Non-pigmented ciliary epithelial cell (primary cell): ENCODE results near the gene SMCO1.
"Not testable (repeated sequence)": the region's sequence is repeated elsewhere in the genome, so short reads cannot be mapped to it uniquely, and the experiment has no call there.

Experiments
- DNase-seq: peaks from one replicate; pipeline ENCODE4 v3.0.0-alpha.2; 2010; ENCODE audit warnings: low read depth

The SMCO1 gene

DNA sequence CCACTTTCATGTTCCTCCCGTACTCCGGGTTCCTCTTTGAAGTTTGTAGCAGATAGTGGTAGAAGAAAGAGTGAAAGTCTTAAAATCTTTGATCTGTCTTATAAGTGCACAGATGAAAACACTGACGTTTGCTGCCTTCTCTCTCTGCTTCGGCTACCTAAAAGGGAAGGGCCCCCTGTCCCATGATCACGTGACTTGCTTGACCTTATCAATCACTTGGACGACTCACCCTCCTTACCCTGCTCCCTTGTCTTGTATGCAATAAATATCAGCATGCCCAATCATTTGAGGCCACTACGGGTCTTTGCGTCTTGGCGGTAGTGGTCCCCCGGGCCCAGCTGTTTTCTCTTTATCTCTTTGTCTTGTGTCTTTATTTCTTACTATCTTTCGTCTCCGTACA, 6.1 kb upstream of the SMCO1 start:
- DNase-seq = not testable (repeated sequence)

DNA sequence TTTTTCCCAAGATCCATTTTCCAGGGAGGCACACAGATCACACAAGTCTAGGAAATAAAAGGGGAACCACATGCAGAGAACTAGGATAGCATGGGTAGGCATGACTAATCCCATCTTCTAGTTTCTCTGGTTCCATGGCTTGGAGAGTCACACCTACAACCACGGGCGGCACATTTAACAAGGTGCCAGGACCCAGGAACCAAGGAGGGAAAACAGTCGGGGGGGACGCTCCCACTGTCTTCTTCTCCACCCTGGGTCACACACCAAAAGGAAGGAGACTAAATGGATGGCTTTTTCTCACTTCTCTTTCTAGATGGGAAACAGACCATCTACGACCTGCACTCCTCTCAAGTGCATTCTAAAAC, 4.6 kb upstream of the SMCO1 start:
- no peak for DNase-seq

DNA sequence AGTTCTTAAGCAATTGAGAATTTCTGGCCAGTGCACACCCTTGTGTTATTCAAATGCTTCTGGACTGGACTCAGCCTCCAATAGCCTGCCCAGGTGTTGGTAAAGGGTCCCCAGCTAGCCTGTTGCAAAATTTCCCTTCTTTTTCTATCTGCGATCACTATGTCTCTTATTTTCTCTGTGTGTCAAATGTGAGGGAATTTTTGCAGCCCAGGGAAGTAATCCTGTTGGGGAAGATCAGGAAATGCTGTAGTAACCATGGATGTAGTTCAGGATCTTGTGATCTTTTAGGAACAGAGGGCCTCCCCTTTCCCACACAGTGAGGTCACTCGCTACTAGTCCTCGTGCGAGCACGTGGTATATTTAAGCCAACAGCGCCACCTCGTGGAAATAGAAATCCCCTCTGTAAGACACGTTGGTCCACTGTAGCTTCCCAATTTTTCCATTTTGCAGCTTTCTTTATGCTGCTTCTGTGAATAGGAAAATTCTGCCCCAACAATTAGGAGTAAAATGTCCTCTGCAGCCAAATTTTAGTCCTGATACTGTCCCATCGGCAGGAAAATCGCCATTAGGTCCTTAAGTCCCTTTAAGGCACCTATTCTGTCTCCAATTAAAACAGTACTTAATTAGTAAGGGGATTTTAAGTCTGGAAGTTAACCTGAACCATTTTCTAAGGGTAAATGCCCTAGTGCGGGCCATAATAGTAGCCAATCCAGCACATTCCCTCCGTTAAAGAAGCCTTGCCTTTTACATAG, 4.0 kb upstream of the SMCO1 start:
- no peak for DNase-seq

DNA sequence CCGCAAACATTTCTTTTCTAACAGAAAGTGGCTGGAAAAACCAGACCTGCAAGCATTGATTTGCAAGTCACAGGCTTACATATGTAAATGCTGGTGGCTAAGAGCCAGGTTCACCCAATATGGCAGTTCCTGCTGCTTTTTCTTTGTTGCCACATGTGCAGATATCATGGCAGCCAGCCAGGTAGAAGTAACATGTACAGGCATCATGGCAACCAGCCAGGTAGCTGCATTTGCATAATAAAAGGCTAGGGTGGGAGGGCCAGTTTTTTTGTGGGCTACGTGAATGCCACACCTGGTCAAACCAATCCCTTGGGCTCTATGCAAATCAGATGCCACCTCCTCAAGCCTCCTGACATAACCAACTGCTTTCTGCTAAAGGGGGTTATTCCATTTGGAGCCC, 2.8 kb upstream of the SMCO1 start:
- DNase-seq = no peak

DNA sequence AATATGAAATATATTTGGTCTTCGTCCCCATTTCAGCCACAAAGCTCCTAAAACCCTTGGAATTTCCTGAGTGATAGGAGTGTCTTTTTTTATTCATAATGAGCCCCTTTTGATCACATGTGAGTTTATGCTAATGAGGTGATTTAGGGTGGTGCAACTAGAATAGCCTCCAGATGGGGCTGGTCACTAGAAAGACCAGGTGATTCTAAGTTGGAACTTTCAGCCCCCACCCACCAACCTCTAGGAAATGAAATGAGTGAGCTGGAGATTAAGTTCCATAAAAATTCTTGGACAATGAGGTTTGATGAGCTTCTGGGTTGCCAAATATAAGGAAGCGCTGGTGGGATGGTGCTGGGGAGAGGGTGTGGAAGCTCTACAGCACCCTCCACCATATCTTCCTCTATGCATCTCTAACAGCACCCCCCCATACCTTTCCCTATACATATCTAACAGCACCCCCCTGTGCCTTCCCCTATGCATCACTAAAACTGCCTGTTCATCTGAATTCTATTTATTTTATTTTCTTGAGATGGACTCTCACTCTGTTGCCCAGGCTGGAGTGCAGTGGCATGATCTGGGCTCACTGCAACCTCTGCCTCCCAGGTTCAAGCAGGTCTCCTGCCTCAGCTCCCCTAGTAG, 2.1 kb upstream of the SMCO1 start:
- DNase-seq = no peak

DNA sequence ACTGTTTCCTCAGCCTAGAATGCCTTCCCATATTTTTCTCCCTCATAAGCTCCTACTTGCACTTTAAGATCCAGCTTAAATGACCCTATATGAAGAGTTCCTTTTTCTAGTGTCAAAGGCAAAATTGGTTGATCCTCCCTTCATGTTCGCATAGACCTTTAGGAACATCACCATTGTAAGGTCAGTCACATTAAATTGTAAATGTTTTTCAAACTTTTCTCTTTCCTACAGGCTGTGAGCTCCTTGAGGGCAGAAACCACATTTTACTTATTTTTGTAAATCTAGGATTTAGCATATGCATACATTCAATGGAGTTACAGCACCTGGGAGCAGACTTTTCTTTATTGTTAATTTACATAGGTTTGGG, 813 bp downstream of the SMCO1 start:
- no peak for DNase-seq

DNA sequence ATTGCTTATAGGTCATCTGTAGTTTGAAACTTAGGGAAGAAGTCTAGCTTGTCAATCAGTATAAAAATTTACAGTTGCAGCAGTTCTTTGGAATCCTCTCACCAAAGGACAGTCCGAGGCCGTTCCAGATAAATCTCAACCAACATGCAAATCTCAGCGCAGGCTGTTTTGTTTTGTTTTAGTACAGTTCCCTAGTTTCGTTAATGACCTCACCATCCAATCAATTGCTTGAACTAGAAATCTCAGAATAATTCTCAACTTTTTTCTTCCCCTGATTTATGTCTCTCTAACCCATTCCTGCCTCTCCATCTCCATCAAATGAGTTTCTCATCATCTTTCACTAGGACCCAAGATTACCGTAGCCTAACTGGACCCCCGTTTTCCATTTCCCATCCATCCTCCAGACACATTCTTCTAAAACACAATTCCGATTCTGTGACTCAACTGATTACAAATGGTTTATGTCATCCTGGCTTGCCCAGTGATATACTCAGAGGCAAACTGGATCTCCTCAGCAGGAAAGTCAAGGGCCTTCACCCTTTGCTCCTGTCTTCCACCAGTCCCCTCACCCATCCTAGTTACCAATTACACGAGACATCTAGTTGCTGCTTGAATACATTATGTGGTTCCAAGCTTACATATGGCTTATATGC, 1.3 kb downstream of the SMCO1 start:
- DNase-seq = no peak

DNA sequence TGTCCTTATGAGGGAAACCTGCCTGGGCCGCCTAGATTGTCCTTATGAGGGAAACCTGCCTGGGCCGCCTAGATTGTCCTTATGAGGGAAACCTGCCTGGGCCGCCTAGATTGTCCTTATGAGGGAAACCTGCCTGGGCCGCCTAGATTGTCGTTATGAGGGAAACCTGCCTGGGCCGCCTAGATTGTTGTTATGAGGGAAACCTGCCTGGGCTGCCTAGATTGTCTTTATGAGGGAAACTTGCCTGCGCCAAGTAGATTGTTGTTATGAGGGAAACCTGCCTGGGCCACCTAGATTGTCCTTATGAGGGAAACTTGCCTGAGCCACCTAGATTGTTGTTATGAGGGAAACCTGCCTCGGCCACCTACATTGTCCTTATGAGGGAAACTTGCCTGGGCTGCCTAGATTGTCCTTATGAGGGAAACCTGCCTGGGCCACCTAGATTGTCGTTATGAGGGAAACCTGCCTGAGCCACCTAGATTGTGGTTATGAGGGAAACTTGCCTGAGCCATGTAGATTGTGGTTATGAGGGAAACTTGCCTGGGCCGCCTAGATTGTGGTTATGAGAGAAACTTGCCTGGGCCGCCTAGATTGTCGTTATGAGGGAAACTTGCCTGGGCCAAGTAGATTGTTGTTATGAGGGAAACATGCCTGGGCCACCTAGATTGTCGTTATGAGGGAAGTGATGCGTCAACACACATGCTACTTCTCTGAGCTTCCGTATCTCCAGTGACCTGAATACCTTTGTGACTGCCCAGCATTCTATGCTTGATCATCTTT, 3.3 kb downstream of the SMCO1 start:
- not testable (repeated sequence) for DNase-seq

DNA sequence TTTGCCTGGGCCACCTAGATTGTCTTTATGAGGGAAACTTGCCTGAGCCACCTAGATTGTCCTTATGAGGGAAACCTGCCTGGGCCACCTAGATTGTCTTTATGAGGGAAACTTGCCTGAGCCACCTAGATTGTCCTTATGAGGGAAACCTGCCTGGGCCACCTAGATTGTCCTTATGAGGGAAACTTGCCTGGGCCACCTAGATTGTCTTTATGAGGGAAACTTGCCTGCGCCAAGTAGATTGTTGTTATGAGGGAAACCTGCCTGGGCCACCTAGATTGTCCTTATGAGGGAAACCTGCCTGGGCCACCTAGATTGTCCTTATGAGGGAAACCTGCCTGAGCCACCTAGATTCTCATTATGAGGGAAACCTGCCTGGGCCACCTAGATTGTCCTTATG, 4.0 kb downstream of the SMCO1 start:
- DNase-seq = not testable (repeated sequence)

DNA sequence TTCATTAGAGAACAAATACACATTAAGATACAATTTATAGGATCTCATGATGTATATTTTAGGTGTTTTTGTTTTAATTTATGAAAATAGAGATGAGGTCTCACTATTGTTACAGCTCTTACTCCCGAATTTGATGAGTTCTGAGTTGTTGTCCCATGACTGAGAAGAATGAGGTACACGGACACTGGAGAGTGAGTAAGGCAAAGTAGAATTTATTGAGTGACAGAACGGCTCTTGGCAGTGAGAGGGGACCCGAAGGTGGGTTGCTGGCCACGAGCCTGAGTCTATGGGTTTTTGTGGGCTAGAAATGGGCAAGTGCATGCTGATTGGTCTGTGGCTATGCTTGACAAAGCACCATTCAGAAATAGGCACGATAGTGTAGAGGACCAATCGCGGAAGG, 8.5 kb downstream of the SMCO1 start:
- no peak for DNase-seq

DNA sequence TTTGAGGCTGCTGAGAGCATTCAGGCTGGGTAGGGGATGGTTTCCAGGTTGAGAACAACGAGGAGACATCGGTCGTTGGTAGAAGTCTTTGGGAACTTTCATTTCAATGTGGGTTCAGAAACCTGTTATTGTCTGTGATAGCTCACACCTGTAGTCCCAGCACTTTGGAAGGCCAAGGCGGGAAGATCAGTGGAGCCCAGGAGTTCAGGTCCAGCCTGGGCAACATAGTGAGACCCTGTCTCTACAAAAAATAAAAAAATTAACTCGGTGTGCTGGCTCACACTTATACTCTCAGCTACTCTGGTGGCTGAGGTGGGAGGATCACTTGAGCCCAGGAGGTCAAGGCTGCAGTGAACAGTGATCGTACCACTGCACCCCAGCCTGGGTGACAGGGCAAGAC, 10.6 kb downstream of the SMCO1 start:
- no peak for DNase-seq

DNA sequence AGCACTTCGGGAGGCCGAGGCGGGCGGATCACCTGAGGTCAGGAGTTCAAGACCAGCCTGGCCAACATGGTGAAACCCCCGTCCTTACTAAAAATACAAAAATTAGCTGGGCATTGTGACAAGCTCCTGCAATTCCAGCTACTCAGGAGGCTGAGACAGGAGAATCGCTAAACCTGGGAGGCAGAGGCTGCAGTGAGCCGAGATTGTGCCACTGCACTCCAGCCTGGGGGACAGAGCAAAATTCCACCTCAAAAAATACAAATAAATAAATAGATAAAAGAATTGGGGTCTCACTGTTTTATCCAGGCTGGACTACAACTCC, 11.1 kb downstream of the SMCO1 start:
- DNase-seq = not testable (repeated sequence)

DNA sequence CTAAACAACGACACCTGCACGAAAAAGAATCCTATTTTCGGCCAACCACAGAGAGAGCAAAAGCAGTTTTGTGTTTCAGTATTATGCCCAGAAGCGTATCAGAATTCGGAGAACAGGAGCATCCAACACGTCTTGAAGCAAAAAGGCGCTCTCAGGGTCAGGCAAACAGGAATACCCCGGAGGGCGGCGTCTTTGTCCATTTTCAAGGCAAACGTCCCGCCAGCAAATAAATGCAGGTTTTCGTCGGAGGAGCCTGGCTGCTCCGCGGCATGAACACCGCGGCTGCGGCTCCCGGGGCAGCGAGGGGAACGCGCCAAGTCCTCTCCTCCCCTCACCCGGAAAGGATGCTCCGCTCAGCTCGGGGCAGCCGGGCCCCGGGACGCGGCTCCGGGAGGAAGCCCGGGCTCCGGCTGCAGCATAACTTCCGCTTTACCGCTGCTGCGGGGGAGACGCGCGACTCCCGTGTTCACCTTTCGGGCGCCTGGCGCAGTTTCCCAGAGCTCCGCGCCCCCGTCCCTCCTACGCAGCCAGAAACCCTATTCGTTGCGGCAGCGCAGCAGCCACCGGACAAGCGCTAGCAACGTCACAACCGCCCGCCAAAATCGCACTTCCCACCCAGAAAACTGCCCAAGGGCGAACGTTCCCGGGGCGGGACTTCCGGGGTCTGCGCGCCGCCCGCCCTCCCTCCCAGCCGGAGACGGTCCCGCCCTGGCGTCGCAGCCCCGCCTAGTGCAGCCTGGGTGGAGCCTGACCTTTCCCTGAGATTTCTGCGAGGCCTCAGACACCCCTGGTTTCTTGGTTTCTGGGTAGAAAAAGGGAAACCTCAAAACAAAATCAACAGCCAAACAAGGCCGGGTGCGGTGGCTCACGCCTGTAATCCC, 11.7 kb downstream of the SMCO1 start, which contains the start of gene RNF168:
TSS of gene RNF168 (minus strand) at position 573 of the 881 bp plus-strand sequence. CDS start 595 bp downstream, outside the sequence.
- peak; percentile 74 for DNase-seq

DNA sequence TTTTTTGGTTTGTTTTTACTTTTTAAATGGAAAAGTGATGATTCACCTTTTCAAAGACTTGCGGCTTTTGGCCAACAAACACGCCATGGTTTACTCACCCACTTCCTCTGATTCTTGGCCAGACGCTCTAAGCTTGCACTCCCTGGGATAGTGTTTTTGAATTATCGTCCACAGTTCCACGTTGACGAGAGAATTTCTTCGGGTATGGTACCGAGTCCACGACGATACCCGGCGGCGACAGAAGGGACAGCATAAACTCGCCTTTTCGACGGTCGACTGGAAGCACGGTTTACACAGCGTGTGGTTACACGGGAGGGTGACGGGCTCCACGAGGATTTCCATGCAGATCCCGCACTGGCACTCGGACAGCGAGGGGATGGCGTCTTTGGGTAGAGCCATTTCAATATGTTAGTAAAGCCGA, 12.4 kb downstream of the SMCO1 start:
- DNase-seq = peak; percentile 70

DNA sequence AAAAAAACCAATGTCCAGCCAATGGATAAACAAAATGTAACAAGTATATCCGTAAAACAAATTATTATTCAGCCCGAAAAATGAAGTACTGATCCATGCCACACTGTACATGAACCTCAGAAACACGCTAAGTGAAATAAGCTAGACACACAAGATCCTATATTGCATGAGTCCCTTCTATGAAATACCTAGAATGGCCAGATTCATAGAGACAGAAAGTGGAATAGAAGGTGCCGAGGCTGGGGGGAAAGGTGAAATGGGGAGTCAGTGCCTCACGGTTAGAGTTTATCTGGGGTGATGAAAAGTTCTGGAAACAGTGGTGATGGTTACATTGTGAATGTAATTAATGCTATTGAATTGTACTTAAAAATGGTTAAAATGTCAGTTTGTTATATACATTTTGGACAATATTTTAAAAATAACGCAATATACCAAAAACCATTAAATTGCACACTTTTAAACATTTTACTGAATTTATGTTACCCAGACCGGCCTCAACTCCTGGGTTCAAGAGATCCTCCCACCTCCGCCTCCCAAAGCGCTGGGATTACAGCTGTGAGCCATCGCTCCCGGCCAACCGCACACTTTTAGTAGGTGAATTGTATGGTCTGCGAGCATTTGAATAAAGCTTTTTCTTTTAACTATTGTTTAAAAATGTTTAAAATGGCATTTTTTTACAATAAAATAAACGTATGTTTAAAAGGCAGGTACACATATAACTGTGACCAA, 13.7 kb downstream of the SMCO1 start:
- DNase-seq = no peak

DNA sequence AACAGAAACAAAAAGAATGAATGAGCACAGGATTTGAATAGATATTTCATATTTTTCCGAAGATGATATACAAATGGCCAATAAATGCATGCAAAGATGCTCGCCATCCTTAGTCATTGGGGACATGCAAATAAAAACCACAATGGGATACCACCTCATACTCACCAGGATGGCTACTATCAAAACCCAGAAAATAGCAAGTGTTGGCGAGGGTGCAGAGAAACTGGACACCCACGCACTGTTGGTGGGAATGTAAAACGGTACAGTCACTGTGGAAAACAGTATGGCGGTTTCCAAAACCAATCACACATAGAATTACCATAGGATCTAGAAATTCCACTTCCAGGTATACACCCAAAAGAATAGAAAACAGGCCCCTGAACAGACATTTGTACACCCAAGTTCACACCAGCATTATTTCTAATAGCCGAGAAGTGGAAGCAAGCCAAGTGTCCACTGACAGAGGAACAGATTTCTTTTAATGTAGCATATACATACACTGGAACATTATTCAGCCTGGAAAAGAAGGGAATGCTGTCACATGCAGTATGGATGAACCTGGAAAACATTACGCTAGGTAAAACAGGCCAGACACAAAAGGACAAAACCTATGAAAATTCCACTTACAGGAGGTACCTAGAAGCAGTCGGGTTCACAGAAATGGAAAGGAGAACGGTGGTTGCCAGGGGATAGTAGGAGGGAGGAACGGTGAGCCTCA, 15.2 kb downstream of the SMCO1 start:
- no peak for DNase-seq

DNA sequence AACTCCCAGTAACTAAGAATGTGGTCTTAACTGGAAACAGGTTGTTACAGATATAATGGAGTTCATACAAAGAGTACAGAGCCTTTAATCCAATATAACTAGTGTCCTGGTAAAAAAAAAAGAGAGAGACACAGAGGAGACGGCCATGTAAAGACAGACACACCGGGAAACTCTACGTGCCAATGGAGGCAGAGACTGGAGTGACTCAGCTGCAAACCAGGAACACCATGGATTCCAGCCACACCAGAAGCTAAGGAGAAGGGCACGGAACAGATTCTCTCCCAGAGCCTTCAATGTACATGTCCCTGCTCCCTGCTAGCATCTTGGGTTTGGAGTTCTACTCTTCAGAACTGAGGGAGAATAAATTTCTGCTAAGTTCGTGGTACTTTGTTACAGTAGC, 16.1 kb downstream of the SMCO1 start:
- no peak for DNase-seq

DNA sequence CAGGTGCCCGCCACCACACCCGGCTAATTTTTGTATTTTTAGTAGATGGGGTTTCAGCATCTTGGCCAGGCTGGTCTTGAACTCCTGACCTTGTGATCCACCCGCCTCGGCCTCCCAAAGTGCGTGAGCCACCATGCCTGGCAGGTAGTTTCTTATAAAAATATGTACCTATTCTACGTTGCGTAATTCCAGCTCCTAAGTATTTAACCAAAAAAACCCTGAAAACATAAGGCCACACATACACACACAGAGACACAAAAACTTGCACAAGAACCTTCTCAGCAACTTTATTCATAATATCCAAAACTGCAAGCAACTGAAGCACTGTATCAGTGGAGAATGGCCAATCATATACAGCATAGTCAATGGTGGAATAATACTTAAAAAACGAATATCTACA, 16.8 kb downstream of the SMCO1 start:
- no peak for DNase-seq

DNA sequence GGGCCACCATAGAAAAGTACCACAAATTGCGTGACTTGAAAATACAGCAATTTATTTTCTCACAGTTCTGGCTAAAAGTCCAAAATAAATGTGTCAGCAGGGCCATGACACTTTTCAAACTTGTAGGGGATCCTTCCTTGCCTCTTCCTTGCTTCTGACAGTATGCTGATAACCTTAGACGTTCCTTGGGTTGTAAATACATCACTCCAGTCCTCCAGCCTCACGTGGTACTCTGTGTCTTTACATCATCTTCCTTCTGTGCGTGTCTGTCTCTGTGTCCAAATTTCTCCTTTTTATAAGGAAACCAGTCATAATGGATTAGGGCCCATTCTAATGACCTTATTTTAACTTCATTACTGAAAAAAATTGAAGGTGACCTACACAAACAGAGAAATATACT, 19.0 kb downstream of the SMCO1 start:
- no peak for DNase-seq

DNA sequence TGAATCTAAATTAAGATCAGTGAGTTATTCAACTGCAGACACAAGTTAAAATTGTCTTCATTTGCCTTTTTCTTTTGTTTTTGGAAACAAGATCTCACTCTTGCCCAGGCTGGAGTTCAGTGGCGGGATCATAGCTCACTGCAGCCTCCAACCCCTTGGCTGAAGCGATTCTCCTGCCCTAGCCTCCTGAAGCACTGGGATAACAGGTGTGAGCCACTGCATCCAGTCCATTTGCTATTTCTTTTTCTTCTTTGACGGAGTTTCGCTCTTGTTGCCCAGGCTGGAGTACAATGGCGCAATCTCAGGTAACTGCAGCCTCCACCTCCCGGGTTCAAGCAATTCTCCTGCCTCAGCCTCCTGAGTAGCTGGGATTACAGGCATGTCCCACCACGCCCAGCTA, 21.9 kb downstream of the SMCO1 start:
- no peak for DNase-seq
